Activated CD4-positive, alpha-beta T cell treated with anti-CD3 and anti-CD28 coated beads for 48 hours (primary cell): ENCODE results near the gene IRF1.
A peak's percentile ranks its signal among the peaks of the same experiment; 100 is the strongest.
"Not testable (repeated sequence)": the region's sequence is repeated elsewhere in the genome, so short reads cannot be mapped to it uniquely, and the experiment has no call there.

Experiments
- DNase-seq: peaks from one replicate; pipeline ENCODE4 v3.0.0-alpha.2; 2020

Gene IRF1

GRCh38 chr5:132490484-132491367, at the start of gene IRF1:
Gene IRF1 (minus strand): TSS chr5:132490773. CDS start chr5:132489478, 1,295 bp downstream.
- DNase-seq: peak; percentile 99

GRCh38 chr5:132540149-132540548, 49.6 kb upstream of the IRF1 start:
- DNase-seq: no peak

GRCh38 chr5:132539716-132540115, 49.1 kb upstream of the IRF1 start:
- no peak for DNase-seq

GRCh38 chr5:132530946-132531345, 40.4 kb upstream of the IRF1 start:
- DNase-seq: no peak

- DNase-seq: no peak
These were observed 38.5 kb upstream of the IRF1 start for GRCh38 chr5:132528866-132529634.

GRCh38 chr5:132528021-132528420, 37.4 kb upstream of the IRF1 start:
- no peak for DNase-seq

- DNase-seq: no peak
These were observed 36.5 kb upstream of the IRF1 start for GRCh38 chr5:132526974-132527564.

GRCh38 chr5:132526290-132526973, 35.9 kb upstream of the IRF1 start:
- DNase-seq: peak; percentile 27

- no peak for DNase-seq
These were observed 34.7 kb upstream of the IRF1 start for GRCh38 chr5:132525299-132525724.

- not testable (repeated sequence) for DNase-seq
These were observed 34.3 kb upstream of the IRF1 start for GRCh38 chr5:132524877-132525276.

GRCh38 chr5:132522067-132522466, 31.5 kb upstream of the IRF1 start:
- not testable (repeated sequence) for DNase-seq

GRCh38 chr5:132513618-132514336, 23.2 kb upstream of the IRF1 start:
- DNase-seq: not testable (repeated sequence)

GRCh38 chr5:132510076-132510475, 19.5 kb upstream of the IRF1 start:
- DNase-seq: no peak

- DNase-seq: no peak
These were observed 15.6 kb upstream of the IRF1 start for GRCh38 chr5:132506094-132506692.

GRCh38 chr5:132505641-132506040, 15.1 kb upstream of the IRF1 start:
- DNase-seq: no peak

- DNase-seq: no peak
These were observed 14.2 kb upstream of the IRF1 start for GRCh38 chr5:132504746-132505145.

GRCh38 chr5:132503244-132503643, 12.7 kb upstream of the IRF1 start:
- no peak for DNase-seq

GRCh38 chr5:132501961-132502931, 11.7 kb upstream of the IRF1 start:
- no peak for DNase-seq

- DNase-seq: no peak
These were observed 11.0 kb upstream of the IRF1 start for GRCh38 chr5:132501629-132501956.

GRCh38 chr5:132500931-132501628, 10.5 kb upstream of the IRF1 start:
- DNase-seq: peak; percentile 79
